Stimulated activated CD8-positive, alpha-beta memory T cell treated with anti-CD3 and anti-CD28 coated beads, Interleukin-4, amount 100 ng/mL, for 4 hours (primary cell): ENCODE measurements around the gene LPCAT2.
"Not testable (repeated sequence)": the region's sequence is repeated elsewhere in the genome, so short reads cannot be mapped to it uniquely, and the experiment has no call there.

Source experiments
- DNase-seq, 2 donors: peaks; one replicate each; pipeline ENCODE4 v3.0.0-alpha.2; 2020; ENCODE audit warnings: low read depth in 2 of 2, low spot score in 1 of 2

Gene LPCAT2

GRCh38 chr16:55577887-55578286 is 69.0 kb downstream of the LPCAT2 start:
- DNase-seq = no peak

- DNase-seq = no peak
These were observed 76.8 kb downstream of the LPCAT2 start for GRCh38 chr16:55585631-55586030.

- no peak for DNase-seq
These were observed 79.9 kb downstream of the LPCAT2 start for GRCh38 chr16:55588799-55589198.

GRCh38 chr16:55592306-55592705 is 83.4 kb downstream of the LPCAT2 start:
- DNase-seq = no peak

GRCh38 chr16:55597928-55598327 is 89.1 kb downstream of the LPCAT2 start:
- DNase-seq = no peak

- no peak for DNase-seq
These were observed 97.0 kb downstream of the LPCAT2 start for GRCh38 chr16:55605754-55606336.

- no peak for DNase-seq
These were observed 104.9 kb downstream of the LPCAT2 start for GRCh38 chr16:55613613-55614335.

- DNase-seq = no peak
These were observed 106.2 kb downstream of the LPCAT2 start for GRCh38 chr16:55615071-55615470.

- not testable (repeated sequence) for DNase-seq
These were observed 106.8 kb downstream of the LPCAT2 start for GRCh38 chr16:55615670-55616069.

- DNase-seq = no peak
These were observed 112.9 kb downstream of the LPCAT2 start for GRCh38 chr16:55621771-55622170.

- DNase-seq = no peak
These were observed 113.4 kb downstream of the LPCAT2 start for GRCh38 chr16:55622272-55622671.

- DNase-seq = no peak
These were observed 114.2 kb downstream of the LPCAT2 start for GRCh38 chr16:55622930-55623561.

GRCh38 chr16:55623640-55624039 is 114.8 kb downstream of the LPCAT2 start:
- no peak for DNase-seq

- no peak for DNase-seq
These were observed 115.8 kb downstream of the LPCAT2 start for GRCh38 chr16:55624696-55625095.

- no peak for DNase-seq
These were observed 117.0 kb downstream of the LPCAT2 start for GRCh38 chr16:55625843-55626242.

GRCh38 chr16:55628306-55628968 is 119.6 kb downstream of the LPCAT2 start:
- no peak for DNase-seq

- DNase-seq = no peak
These were observed 121.9 kb downstream of the LPCAT2 start for GRCh38 chr16:55630774-55631173.

- DNase-seq = no peak
These were observed 123.4 kb downstream of the LPCAT2 start for GRCh38 chr16:55632259-55632658.

GRCh38 chr16:55634193-55634592 is 125.3 kb downstream of the LPCAT2 start:
- DNase-seq = no peak
